ENCODE results near the gene CD8B.
"Not testable (repeated sequence)": the region's sequence is repeated elsewhere in the genome, so short reads cannot be mapped to it uniquely, and the experiment has no call there.

DNA sequence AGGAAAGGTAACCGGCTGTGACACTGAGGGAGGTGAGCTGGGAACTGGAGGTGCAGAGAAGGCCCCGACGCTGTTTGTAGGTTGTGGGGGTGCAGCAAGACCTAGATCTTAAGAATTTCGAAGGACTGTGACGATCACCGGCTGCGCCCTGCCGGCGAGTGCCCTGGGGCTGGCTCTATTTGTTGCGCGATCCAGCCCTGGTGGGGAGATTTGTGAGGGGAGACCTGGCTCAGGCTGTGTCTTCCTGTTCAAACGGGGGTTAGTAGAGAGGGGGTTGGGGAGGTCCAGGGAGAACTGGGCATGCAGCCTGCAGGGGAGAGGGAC lies 656 bp upstream of the CD8B start:
- TF ChIP-seq CTCF (conservative IDR thresholded peaks at IDR 0.05); ZFX (IDR thresholded peaks at IDR 0.05): not testable (repeated sequence)

All from C4-2B (cell line).